ENCODE data around the gene COL4A2. TPM values are rescaled to one million over a fixed set of nuclear protein-coding genes. Genes with fewer than 3 reads are reported as not detected.

Gene COL4A2
- total and polyA plus RNA-seq, 4 donors: 130 to 334 (median 170) TPM

DNA sequence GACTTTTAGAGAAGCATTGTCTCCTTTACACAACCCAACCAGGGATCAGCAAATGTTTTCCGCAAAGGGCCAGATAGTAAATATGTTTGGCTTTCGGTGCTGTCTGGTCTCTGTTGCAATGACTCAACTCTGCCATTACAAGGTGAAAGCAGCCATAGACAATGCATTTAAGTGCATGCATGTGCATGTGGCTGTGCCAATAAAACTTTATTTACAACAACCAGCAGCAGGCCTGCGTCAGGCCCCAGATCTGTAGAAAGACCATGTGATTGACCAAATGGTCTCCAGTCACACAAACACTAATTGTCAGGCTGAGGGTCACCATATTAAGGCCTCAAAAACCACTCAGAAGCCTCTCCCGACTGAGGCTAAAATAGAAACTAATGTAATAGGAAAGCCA, 246.3 kb downstream of the COL4A2 start:
- Histone ChIP-seq H3K4me1 (ENCODE audit: control insufficient read depth, insufficient read depth, low read length) (peaks cover 14% of the 10 kb centered on the region), H3K27ac (ENCODE audit: low read depth, low read length) (no peak overlapping the region), H3K9me3 (ENCODE audit: control insufficient read depth, insufficient read depth, low read length) (no peaks in the 10 kb centered on the region), H3K4me3 (ENCODE audit: low read depth, low read length) (no peak overlapping the region), H3K27me3 (ENCODE audit: control insufficient read depth, insufficient read depth, low read length) (no peaks in the 10 kb centered on the region), H3K36me3 (ENCODE audit: control insufficient read depth, insufficient read depth, low read length) (peaks cover 4% of the 10 kb centered on the region)
- no peak for DNase-seq (ENCODE audit: low read depth in 4 of 6, low spot score in 6 of 6)
- 100% methylated on average over 2 of the region's 4 CpGs for WGBS (ENCODE audit: insufficient coverage)

DNA sequence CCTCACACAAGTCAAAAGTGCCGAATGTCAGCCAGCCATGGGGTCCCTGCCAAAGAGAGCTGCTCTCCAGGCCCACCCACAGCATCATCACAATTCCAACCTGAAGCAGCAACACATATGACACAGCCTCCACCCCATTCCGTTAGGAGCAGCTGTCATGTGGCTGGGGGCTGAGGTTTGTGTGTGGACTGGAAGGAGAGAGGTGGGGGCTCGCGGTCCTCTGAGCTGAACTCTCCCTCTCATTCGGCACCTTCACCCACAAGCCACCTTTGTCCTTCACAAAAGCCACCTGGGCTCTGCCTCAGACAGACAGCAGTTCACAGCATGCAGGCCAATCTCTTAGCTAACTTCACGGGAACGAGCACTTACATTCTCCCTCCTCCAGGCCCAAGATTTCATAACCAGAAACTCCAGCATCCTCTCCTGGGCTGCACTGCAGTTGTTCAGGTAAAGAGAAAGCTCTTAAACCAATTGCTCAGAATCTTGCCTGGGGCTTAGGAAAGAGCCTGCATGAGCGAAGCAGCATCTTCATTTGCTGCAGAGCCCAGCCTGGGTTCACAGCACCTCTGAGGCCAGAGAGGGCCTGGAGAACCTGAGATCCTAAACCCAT, 247.2 kb downstream of the COL4A2 start:
- H3K36me3 ChIP-seq (ENCODE audit: control insufficient read depth, insufficient read depth, low read length): peaks cover 4% of the 10 kb centered on the region
- WGBS (ENCODE audit: insufficient coverage): 79% methylated on average over 4 of the region's 8 CpGs
- H3K27ac ChIP-seq (ENCODE audit: low read depth, low read length): no peak overlapping the region
- no peak for DNase-seq (ENCODE audit: low read depth in 4 of 6, low spot score in 6 of 6)
- H3K4me3 ChIP-seq (ENCODE audit: low read depth, low read length): no peak overlapping the region
- H3K4me1 ChIP-seq (ENCODE audit: control insufficient read depth, insufficient read depth, low read length): peaks cover 14% of the 10 kb centered on the region
- H3K27me3 ChIP-seq (ENCODE audit: control insufficient read depth, insufficient read depth, low read length): no peaks in the 10 kb centered on the region
- no peaks in the 10 kb centered on the region for H3K9me3 ChIP-seq (ENCODE audit: control insufficient read depth, insufficient read depth, low read length)

DNA sequence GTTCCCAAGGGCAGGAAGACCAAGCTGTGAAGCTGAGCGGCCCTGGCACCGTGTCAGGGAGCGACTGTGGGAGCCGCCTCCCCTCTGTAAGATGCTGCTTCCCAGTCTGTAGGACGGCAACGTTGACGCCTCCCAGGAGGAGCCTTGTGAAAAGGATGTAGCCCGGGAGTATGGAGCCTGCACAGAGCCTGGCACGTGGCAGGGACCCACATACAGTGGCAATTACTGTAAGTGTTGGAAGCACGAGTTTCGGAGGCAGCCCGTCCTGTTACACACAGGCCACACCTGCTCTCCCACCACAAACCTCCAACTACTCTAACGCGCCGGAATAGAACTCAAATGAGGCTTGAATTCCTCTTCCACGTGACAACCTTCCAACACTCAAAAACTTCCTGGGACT, 247.9 kb downstream of the COL4A2 start:
- 81% methylated on average over 12 of the region's 16 CpGs for WGBS (ENCODE audit: insufficient coverage)
- Histone ChIP-seq H3K36me3 (ENCODE audit: control insufficient read depth, insufficient read depth, low read length) (peaks cover 4% of the 10 kb centered on the region), H3K27ac (ENCODE audit: low read depth, low read length) (no peak overlapping the region), H3K4me3 (ENCODE audit: low read depth, low read length) (no peak overlapping the region), H3K27me3 (ENCODE audit: control insufficient read depth, insufficient read depth, low read length) (peaks cover 5% of the 10 kb centered on the region), H3K4me1 (ENCODE audit: control insufficient read depth, insufficient read depth, low read length) (peaks cover 14% of the 10 kb centered on the region), H3K9me3 (ENCODE audit: control insufficient read depth, insufficient read depth, low read length) (no peaks in the 10 kb centered on the region)
- no peak for DNase-seq (ENCODE audit: low read depth in 4 of 6, low spot score in 6 of 6)

- 89% methylated on average over 13 of the region's 16 CpGs for WGBS (ENCODE audit: insufficient coverage)
- H3K4me3 ChIP-seq (ENCODE audit: low read depth, low read length): no peak overlapping the region
- H3K4me1 ChIP-seq (ENCODE audit: control insufficient read depth, insufficient read depth, low read length): peaks cover 14% of the 10 kb centered on the region
- H3K27ac ChIP-seq (ENCODE audit: low read depth, low read length): no peak overlapping the region
- DNase-seq (ENCODE audit: low read depth in 4 of 6, low spot score in 6 of 6): no peak
- peaks cover 4% of the 10 kb centered on the region for H3K36me3 ChIP-seq (ENCODE audit: control insufficient read depth, insufficient read depth, low read length)
- no peaks in the 10 kb centered on the region for H3K9me3 ChIP-seq (ENCODE audit: control insufficient read depth, insufficient read depth, low read length)
- peaks cover 8% of the 10 kb centered on the region for H3K27me3 ChIP-seq (ENCODE audit: control insufficient read depth, insufficient read depth, low read length)
Measured at GRCh38 chr13:110555601-110556223, 248.6 kb downstream of the COL4A2 start.

GRCh38 chr13:110556224-110556606, 249.1 kb downstream of the COL4A2 start:
- H3K4me1 ChIP-seq (ENCODE audit: control insufficient read depth, insufficient read depth, low read length): peaks cover 17% of the 10 kb centered on the region

GRCh38 chr13:110557082-110557481, 250.0 kb downstream of the COL4A2 start:
- Histone ChIP-seq H3K27me3 (ENCODE audit: control insufficient read depth, insufficient read depth, low read length) (peaks cover 19% of the 10 kb centered on the region), H3K9me3 (ENCODE audit: control insufficient read depth, insufficient read depth, low read length) (no peaks in the 10 kb centered on the region), H3K36me3 (ENCODE audit: control insufficient read depth, insufficient read depth, low read length) (peaks cover 4% of the 10 kb centered on the region), H3K4me1 (ENCODE audit: control insufficient read depth, insufficient read depth, low read length) (peaks cover 21% of the 10 kb centered on the region), H3K4me3 (ENCODE audit: low read depth, low read length) (no peak overlapping the region), H3K27ac (ENCODE audit: low read depth, low read length) (no peak overlapping the region)
- 93% methylated on average over 5 of the region's 5 CpGs for WGBS (ENCODE audit: insufficient coverage)
- no peak for DNase-seq (ENCODE audit: low read depth in 4 of 6, low spot score in 6 of 6)

More at GRCh38 chr13:110556224-110556606, 249.1 kb downstream of the COL4A2 start:
- H3K9me3 ChIP-seq (ENCODE audit: control insufficient read depth, insufficient read depth, low read length): no peaks in the 10 kb centered on the region
- peaks cover 12% of the 10 kb centered on the region for H3K27me3 ChIP-seq (ENCODE audit: control insufficient read depth, insufficient read depth, low read length)
- 100% methylated on average over 1 of the region's 1 CpG for WGBS (ENCODE audit: insufficient coverage)
- no peak for DNase-seq (ENCODE audit: low read depth in 4 of 6, low spot score in 6 of 6)
- H3K27ac ChIP-seq (ENCODE audit: low read depth, low read length): no peak overlapping the region
- no peak overlapping the region for H3K4me3 ChIP-seq (ENCODE audit: low read depth, low read length)
- peaks cover 4% of the 10 kb centered on the region for H3K36me3 ChIP-seq (ENCODE audit: control insufficient read depth, insufficient read depth, low read length)

GRCh38 chr13:110557610-110558305, 250.7 kb downstream of the COL4A2 start:
- Histone ChIP-seq H3K4me1 (ENCODE audit: control insufficient read depth, insufficient read depth, low read length) (peaks cover 26% of the 10 kb centered on the region), H3K27ac (ENCODE audit: low read depth, low read length) (no peak overlapping the region), H3K27me3 (ENCODE audit: control insufficient read depth, insufficient read depth, low read length) (peaks cover 23% of the 10 kb centered on the region), H3K36me3 (ENCODE audit: control insufficient read depth, insufficient read depth, low read length) (peaks cover 4% of the 10 kb centered on the region), H3K9me3 (ENCODE audit: control insufficient read depth, insufficient read depth, low read length) (no peaks in the 10 kb centered on the region), H3K4me3 (ENCODE audit: low read depth, low read length) (no peak overlapping the region)
- DNase-seq (ENCODE audit: low read depth in 4 of 6, low spot score in 6 of 6): no peak
- WGBS (ENCODE audit: insufficient coverage): 93% methylated on average over 23 of the region's 23 CpGs

- H3K4me1 ChIP-seq (ENCODE audit: control insufficient read depth, insufficient read depth, low read length): peaks cover 27% of the 10 kb centered on the region
- H3K4me3 ChIP-seq (ENCODE audit: low read depth, low read length): peak overlapping the region; percentile 85
- H3K27me3 ChIP-seq (ENCODE audit: control insufficient read depth, insufficient read depth, low read length): peaks cover 35% of the 10 kb centered on the region
- DNase-seq (ENCODE audit: low read depth in 4 of 6, low spot score in 6 of 6): peak in 1 of 6 donors; percentile 28
- 62% methylated on average over 14 of the region's 15 CpGs for WGBS (ENCODE audit: insufficient coverage)
- H3K27ac ChIP-seq (ENCODE audit: low read depth, low read length): peak overlapping the region; percentile 25
- no peaks in the 10 kb centered on the region for H3K9me3 ChIP-seq (ENCODE audit: control insufficient read depth, insufficient read depth, low read length)
- H3K36me3 ChIP-seq (ENCODE audit: control insufficient read depth, insufficient read depth, low read length): peaks cover 4% of the 10 kb centered on the region
Measured at GRCh38 chr13:110559429-110559943, 252.4 kb downstream of the COL4A2 start.

GRCh38 chr13:110559986-110560385, 252.9 kb downstream of the COL4A2 start:
- H3K27ac ChIP-seq (ENCODE audit: low read depth, low read length): peak overlapping the region; percentile 25
- peaks cover 25% of the 10 kb centered on the region for H3K4me1 ChIP-seq (ENCODE audit: control insufficient read depth, insufficient read depth, low read length)
- 72% methylated on average over 5 of the region's 6 CpGs for WGBS (ENCODE audit: insufficient coverage)
- H3K27me3 ChIP-seq (ENCODE audit: control insufficient read depth, insufficient read depth, low read length): peaks cover 36% of the 10 kb centered on the region
- peak overlapping the region; percentile 85 for H3K4me3 ChIP-seq (ENCODE audit: low read depth, low read length)
- H3K36me3 ChIP-seq (ENCODE audit: control insufficient read depth, insufficient read depth, low read length): peaks cover 4% of the 10 kb centered on the region
- no peaks in the 10 kb centered on the region for H3K9me3 ChIP-seq (ENCODE audit: control insufficient read depth, insufficient read depth, low read length)
- no peak for DNase-seq (ENCODE audit: low read depth in 4 of 6, low spot score in 6 of 6)

Data from spinal cord (tissue), 10 donors.